ENCODE measurements around the gene TRIM24.

TRIM24 gene

DNA sequence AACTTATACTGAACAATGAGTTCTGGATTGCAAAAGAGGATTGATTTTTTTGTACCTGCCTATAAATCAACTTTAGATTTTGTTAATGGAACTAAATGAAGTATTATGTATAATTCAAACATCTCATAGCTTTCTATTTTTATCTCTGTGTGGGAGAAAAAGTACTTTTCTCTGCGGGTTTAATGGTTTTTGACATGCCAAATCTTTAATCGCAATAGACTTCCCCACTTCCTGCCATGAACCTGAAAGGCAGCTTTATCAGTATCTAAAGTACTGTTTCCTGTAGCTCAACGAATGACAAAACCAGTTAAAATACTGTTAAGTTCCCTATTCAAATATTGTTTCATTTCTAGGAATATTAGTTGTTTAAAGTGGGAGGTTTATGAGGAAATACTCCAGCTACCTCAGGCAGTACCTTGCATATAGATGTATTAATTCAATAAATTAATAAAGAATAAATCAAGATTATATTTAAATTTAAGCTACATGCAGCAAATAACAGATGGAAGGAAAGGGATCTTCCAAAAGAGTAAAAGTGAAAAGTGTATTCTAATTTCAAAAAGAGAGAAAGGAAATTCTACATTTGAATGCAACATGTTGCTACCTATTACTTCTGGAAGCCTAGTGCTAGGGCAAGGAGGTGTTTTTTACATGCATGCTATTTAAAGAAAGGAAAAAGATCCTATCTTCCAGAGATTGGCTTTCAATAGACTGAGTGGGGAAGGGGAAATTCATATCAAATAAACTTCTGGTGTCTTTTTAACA, 165.2 kb downstream of the TRIM24 start:
- DNase-seq (ENCODE audit: low read depth in 2 of 2), result no peak

- DNase-seq (ENCODE audit: low read depth in 2 of 2), result no peak
These were observed 165.8 kb downstream of the TRIM24 start for GRCh38 chr7:138625849-138626230.

GRCh38 chr7:138626846-138627245, 166.8 kb downstream of the TRIM24 start:
- no peak for DNase-seq (ENCODE audit: low read depth in 2 of 2)

- DNase-seq (ENCODE audit: low read depth in 2 of 2), result no peak
These were observed 167.3 kb downstream of the TRIM24 start for GRCh38 chr7:138627361-138627760.

DNA sequence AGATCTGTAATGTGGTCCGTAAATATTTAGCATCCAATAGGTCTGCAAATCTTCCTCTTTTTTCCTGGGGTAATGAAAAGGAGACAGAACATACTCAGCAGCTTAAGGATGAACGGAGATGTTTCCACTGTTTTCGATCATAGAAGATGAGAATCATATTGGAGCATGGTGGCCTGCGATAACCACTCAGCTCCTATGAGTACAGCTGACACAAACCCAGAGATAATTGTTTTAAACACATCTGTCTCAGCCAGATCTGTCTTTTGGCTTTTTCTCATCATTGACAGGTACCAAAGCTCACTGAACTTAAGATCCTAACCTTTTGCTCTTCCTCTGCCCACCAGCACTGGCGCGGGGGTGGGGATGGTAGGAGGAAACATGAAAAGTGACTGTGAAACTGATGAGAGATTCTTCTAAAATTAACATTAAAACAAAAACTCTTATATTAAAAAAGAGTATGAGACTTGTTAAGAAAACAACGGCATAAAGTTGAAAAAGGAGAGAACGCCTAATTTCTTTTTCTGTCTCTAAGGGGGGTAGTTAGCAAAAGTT, 170.1 kb downstream of the TRIM24 start:
- no peak for DNase-seq (ENCODE audit: low read depth in 2 of 2)

DNA sequence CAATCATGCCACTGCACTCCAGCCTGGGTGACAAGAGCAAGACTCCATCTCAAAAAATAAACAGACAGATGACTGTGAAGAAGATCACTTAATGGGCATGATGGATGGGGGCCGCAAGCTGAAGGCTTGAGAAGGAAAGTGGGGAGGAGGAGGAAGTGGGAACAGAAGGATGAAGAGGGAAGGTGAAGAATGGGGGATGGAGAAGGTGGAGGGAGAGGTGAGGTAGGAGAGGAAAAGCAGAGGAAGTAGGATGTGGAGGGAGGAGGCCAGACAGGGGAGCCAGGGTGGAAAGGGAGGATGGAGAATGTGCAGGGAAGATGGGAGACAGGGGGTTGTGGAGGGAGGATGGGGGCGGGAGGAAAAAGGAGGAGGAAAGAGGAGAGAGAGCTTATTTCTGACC, 172.3 kb downstream of the TRIM24 start:
- DNase-seq (ENCODE audit: low read depth in 2 of 2), result no peak

GRCh38 chr7:138632826-138633602, 173.0 kb downstream of the TRIM24 start:
- DNase-seq (ENCODE audit: low read depth in 2 of 2), result no peak
